ENCODE measurements around the gene MRPL43. TPM values are rescaled to one million over a fixed set of nuclear protein-coding genes. Genes with fewer than 3 reads are reported as not detected.

The MRPL43 gene
- total and polyA plus RNA-seq, 2 donors (not counting 3 experiments of a cell fraction or from before 2014, with no cell fraction given), result 75.0 to 144 TPM

GRCh38 chr10:101033276-101033675, 46.0 kb upstream of the MRPL43 start:
- Histone ChIP-seq H3K36me3 (ENCODE audit: control insufficient read depth in 2 of 2, extremely low read depth in 1 of 2, insufficient read depth in 2 of 2, low read length in 2 of 2) (peaks cover 18 to 31% of the 10 kb centered on the region in 2 experiments), H3K9me1 (replicated peaks; ENCODE audit: control insufficient read depth, extremely low read depth, insufficient read depth, low read length) (no peaks in the 10 kb centered on the region), H3K9me3 (replicated peaks; ENCODE audit: control insufficient read depth, insufficient read depth, low read length) (no peaks in the 10 kb centered on the region), H3K4me1 (ENCODE audit: control insufficient read depth, extremely low read depth, insufficient read depth, low read length) (peaks cover 16% of the 10 kb centered on the region), H3K4me3 (replicated peaks in 1 of 3; ENCODE audit: insufficient read depth in 1 of 3, low read depth in 1 of 3, low read length in 3 of 3) (peak overlapping the region in 2 of 3 experiments; percentile 71 to 77), H3K79me2 (ENCODE audit: control insufficient read depth, insufficient read depth, low read length) (peaks cover 11% of the 10 kb centered on the region), H4K20me1 (replicated peaks; ENCODE audit: control insufficient read depth, extremely low read depth, insufficient read depth, low read length) (no peaks in the 10 kb centered on the region), H3K9ac (replicated peaks; ENCODE audit: extremely low read depth, insufficient read depth, low read length) (no peak overlapping the region), H3K27ac (ENCODE audit: insufficient read depth, low read depth, low read length) (peak overlapping the region; percentile 91), H3K4me2 (ENCODE audit: insufficient read depth, low read length) (peak overlapping the region; percentile 66), H3K27me3 (ENCODE audit: control insufficient read depth in 2 of 2, insufficient read depth in 2 of 2, low read length in 2 of 2) (peaks cover 0 to 8% of the 10 kb centered on the region in 2 experiments), H2AFZ (ENCODE audit: low read depth, low read length) (no peak overlapping the region)
- BruUV-seq (replicated peaks), result no TSS peak
- dilution Hi-C loops (cut with MboI; ENCODE audit: extremely low pct_ligation_motif_present, low sequenced_read_pairs), result no loop called here
- FAIRE-seq (no peak), DNase-seq (ENCODE audit: low read depth, low spot score) (no peak)
- POLR2A ChIA-PET, result no interaction called here
- CTCF ChIA-PET, result interaction anchor here (1.0 to 6.3 kb wide), 3 partner anchors 8 to 17 kb away, joined by 4 to 74 read pairs (median 66); no protein-coding TSS in a partner anchor
- intact Hi-C loops (cut with micrococcal nuclease), result loop anchor here (2.0 to 5.0 kb wide), 2 partner anchors 14 to 34 kb away; no protein-coding TSS in a partner anchor
- TF ChIP-seq CTCF (IDR thresholded peaks at IDR 0.05; ENCODE audit: extremely low read depth in 1 of 2, insufficient read depth in 1 of 2, low read depth in 1 of 2, low read length in 2 of 2) (no peak), JUN (IDR thresholded peaks at IDR 0.05; ENCODE audit: borderline replicate concordance, insufficient read depth, insufficient read length, low read depth) (no peak), GATA2 (IDR thresholded peaks at IDR 0.05; ENCODE audit: insufficient read depth, insufficient read length, low read depth, low read length) (no peak), POLR2A (IDR thresholded peaks at IDR 0.05; ENCODE audit: low read depth, low read length) (no peak), FOS (IDR thresholded peaks at IDR 0.05; ENCODE audit: borderline replicate concordance, insufficient read depth, low read length) (no peak)
